Hematopoietic multipotent progenitor cell treated with erythropoietin and hydrocortisone succinate and interleukin-3 and kit ligand, for 8 days (in vitro differentiated cells): Measurements from ENCODE around the gene SLIT3.

Source experiments
- DNase-seq: peaks from one replicate; pipeline ENCODE4 v3.0.0-alpha.2; 2015

Gene SLIT3

DNA sequence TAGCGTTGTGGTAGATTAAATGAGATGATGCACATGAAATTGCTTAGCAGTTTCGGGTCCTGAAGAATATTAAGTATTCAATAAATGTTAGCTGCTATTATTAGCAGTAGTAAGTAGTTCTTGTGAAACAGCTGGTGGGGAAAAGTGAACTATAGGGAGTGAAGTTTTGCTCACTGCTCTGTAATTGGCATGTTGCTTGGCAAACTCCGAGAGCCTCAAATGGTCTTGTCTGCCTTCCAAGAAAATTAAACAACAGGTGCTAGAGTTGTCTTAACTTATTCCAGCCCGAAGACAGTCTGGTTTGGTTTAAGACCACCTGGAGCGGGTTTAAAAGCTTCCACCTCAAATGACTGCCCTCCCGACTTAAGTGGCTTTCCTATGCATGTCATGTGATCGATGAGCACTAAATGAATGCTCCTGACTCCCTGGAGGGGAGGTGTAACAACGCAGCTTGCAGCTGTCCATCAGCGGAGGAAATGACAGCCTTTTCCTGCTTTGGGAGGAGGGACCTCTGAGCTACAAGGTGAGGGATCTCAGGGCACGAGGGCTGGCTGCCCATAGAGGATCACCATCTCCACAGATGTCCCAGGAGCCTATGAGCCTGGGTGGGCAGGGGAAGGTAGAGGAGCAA, 518.9 kb downstream of the SLIT3 start:
- no peak for DNase-seq

- DNase-seq: no peak
These were observed 520.1 kb downstream of the SLIT3 start for GRCh38 chr5:168780888-168781287.

GRCh38 chr5:168779333-168779732, 521.6 kb downstream of the SLIT3 start:
- DNase-seq: no peak

DNA sequence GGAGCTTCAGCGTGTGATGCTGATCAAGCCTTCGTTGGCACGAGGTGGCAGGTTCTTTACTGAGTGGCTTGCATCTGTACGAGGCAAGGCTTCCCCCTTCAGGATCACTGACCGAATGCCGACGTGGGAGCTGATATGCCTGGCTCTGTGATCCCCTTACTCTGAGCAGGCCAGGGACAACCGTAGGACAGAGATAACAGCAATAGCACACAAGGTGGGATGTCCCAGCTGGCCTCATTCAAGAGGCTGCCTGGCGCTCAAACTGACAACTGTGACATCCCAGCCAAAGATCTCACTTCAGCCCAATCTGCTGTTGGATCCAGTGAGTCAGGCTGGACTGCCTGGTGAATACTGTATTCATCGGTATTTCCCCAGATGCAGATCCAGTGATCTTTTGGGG, 522.4 kb downstream of the SLIT3 start:
- no peak for DNase-seq

DNA sequence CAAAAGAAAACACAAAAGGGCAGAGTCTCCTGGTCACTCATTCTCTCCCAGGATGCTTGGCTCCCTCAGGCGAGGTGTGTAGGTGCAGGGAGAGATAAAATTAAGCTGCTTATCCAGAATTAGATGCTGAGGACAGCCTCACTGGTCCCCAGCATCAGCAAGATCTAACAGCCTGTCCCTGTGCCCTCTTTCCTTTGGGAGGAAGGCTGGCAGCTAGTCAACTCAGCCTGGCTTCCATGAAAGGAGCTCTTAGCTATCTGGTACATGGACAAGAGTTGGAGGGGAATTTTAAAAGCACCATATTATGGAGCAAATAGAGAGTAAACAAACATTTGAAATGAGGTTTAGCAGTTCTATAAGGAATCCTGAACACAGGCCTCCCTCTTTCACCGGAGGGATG, 523.3 kb downstream of the SLIT3 start:
- DNase-seq: no peak

- DNase-seq: no peak
These were observed 524.9 kb downstream of the SLIT3 start for GRCh38 chr5:168776070-168776469.

- DNase-seq: no peak
These were observed 527.7 kb downstream of the SLIT3 start for GRCh38 chr5:168773226-168773625.

- DNase-seq: no peak
These were observed 528.5 kb downstream of the SLIT3 start for GRCh38 chr5:168772316-168772961.

DNA sequence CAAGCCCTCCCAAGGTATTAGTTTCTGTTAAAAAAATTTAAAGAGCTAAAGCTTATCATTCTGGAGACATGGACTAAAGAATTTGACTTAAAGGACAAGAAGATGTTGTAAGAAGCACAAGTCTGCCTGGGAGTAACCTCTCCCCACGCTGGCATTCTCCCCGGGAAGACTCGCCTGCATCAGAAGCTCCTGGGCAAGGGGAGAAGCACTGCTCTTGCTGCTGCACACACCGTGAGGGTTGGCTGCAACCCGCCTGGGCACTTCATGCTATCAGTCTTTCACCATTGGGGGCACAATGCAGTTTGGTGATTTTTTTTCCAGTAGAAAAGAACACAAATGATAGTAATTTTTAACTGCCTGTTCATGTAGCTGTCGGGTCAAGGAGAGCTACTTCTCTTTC, 529.3 kb downstream of the SLIT3 start:
- DNase-seq: no peak

GRCh38 chr5:168770996-168771395, 529.9 kb downstream of the SLIT3 start:
- no peak for DNase-seq

GRCh38 chr5:168770036-168770498, 530.9 kb downstream of the SLIT3 start:
- peak; percentile 62 for DNase-seq

GRCh38 chr5:168768172-168768571, 532.8 kb downstream of the SLIT3 start:
- no peak for DNase-seq

- DNase-seq: no peak
These were observed 534.6 kb downstream of the SLIT3 start for GRCh38 chr5:168766426-168766700.

GRCh38 chr5:168765551-168766425, 535.2 kb downstream of the SLIT3 start:
- DNase-seq: no peak

DNA sequence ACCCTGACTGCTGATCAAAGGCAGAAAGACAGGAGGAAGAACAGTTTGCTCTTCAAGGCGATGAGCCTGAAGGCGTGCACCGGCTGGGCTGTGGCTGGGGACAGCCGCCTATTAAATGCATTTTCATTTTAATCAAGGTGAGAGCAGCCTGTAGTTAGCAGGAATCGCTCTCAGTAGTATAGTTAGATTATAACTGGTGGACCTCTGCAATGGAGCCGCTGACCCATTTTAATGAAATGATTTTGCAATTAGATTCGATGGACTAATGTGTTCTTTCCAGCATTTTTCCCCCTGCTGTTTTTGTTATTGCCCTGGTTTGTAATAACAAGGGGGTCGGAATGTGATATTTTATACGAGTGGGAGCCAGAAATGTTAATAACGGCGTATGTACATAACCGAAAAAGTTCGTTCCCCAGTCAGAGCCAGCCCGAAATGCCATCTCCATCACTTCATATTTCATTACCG, 535.8 kb downstream of the SLIT3 start:
- no peak for DNase-seq

GRCh38 chr5:168756453-168757391, 544.2 kb downstream of the SLIT3 start:
- no peak for DNase-seq

GRCh38 chr5:168755548-168756093, 545.3 kb downstream of the SLIT3 start:
- DNase-seq: no peak

GRCh38 chr5:168753691-168754254, 547.2 kb downstream of the SLIT3 start:
- DNase-seq: no peak

- DNase-seq: no peak
These were observed 548.3 kb downstream of the SLIT3 start for GRCh38 chr5:168752416-168753190.

DNA sequence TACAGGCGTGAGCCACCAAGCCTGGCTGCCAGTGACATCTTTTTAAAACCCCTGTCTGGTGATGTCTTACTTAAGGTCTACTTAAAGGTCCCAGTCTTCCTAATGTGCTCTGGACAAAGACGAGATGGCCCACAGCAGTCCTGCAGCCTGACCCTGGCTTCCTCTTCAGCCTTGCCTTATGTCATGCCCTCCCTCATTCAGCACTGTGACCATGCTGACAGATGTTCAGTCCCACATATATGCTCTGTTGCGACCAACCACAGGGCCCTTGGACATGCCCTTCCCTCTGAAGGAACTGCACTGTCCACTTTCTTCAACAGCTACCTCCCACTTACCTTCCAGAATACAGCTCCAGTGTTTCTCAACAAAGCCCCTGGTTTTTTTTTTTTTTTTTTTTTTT, 548.9 kb downstream of the SLIT3 start:
- no peak for DNase-seq

DNA sequence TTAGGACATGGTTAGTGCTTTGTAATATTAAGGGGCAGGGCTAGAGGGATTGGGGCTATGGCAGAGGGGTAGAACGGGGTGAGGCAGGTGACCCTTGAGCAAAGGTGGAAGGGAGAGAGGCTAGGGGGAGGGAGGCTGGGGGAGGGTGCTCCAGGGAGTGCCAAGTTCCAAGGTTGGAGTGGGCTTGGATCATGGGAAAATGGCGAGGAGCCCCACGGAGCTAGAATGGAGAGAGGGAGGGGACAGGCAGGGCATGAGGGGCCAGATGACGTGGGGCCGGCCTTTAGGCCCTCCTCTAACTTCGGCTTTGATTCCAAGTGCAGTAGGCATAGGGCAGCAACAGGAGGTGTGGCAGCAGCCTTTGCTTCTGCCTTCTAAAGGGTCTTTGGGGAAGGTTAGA, 550.0 kb downstream of the SLIT3 start:
- DNase-seq: no peak
